ENCODE data around the gene RNU7-1. TPM values are rescaled to one million over a fixed set of nuclear protein-coding genes. Genes with fewer than 3 reads are reported as not detected.

Gene RNU7-1
- total RNA-seq, 1 donor from 2014 or later, result not detected

- Mint-ChIP-seq H3K9me3 (no peaks in the 10 kb centered on the region), H3K27me3 (no peaks in the 10 kb centered on the region), H3K4me3 (peak overlapping the region; percentile 1), H3K36me3 (peaks cover 50% of the 10 kb centered on the region), H3K27ac (peak overlapping the region; percentile 80), H3K4me1 (ENCODE audit: unreplicated experiment) (peaks cover 39% of the 10 kb centered on the region)
- no peak for DNase-seq (ENCODE audit: extremely low spot score, unreplicated experiment)
- no peak for TF ChIP-seq CTCF (conservative IDR thresholded peaks at IDR 0.05)
Observed at GRCh38 chr12:6934110-6934509, 9.5 kb upstream of the RNU7-1 start.

- H3K27me3 Mint-ChIP-seq, result no peaks in the 10 kb centered on the region
- H3K9me3 Mint-ChIP-seq, result no peaks in the 10 kb centered on the region
- H3K4me1 Mint-ChIP-seq (ENCODE audit: unreplicated experiment), result peaks cover 32% of the 10 kb centered on the region
- no peak for DNase-seq (ENCODE audit: extremely low spot score, unreplicated experiment)
- no peak for TF ChIP-seq CTCF (conservative IDR thresholded peaks at IDR 0.05)
- H3K4me3 Mint-ChIP-seq, result peak overlapping the region; percentile 82
- peak overlapping the region; percentile 82 for H3K27ac Mint-ChIP-seq
- H3K36me3 Mint-ChIP-seq, result peaks cover 48% of the 10 kb centered on the region
Observed at GRCh38 chr12:6935371-6936193, 8.0 kb upstream of the RNU7-1 start.

- H3K36me3 Mint-ChIP-seq, result peaks cover 47% of the 10 kb centered on the region
- no peaks in the 10 kb centered on the region for H3K9me3 Mint-ChIP-seq
- no peaks in the 10 kb centered on the region for H3K27me3 Mint-ChIP-seq
- TF ChIP-seq CTCF (conservative IDR thresholded peaks at IDR 0.05), result no peak
- H3K27ac Mint-ChIP-seq, result peak overlapping the region; percentile 82
- peaks cover 28% of the 10 kb centered on the region for H3K4me1 Mint-ChIP-seq (ENCODE audit: unreplicated experiment)
- peak overlapping the region; percentile 82 for H3K4me3 Mint-ChIP-seq
- no peak for DNase-seq (ENCODE audit: extremely low spot score, unreplicated experiment)
Observed at GRCh38 chr12:6936194-6936635, 7.4 kb upstream of the RNU7-1 start.

- no peak for DNase-seq (ENCODE audit: extremely low spot score, unreplicated experiment)
Observed at GRCh38 chr12:6936636-6937480, 6.8 kb upstream of the RNU7-1 start.

More at GRCh38 chr12:6936636-6937480, 6.8 kb upstream of the RNU7-1 start:
- H3K9me3 Mint-ChIP-seq, result no peaks in the 10 kb centered on the region
- no peaks in the 10 kb centered on the region for H3K27me3 Mint-ChIP-seq
- H3K4me3 Mint-ChIP-seq, result peak overlapping the region; percentile 90
- H3K4me1 Mint-ChIP-seq (ENCODE audit: unreplicated experiment), result peaks cover 28% of the 10 kb centered on the region
- H3K27ac Mint-ChIP-seq, result peak overlapping the region; percentile 94
- TF ChIP-seq CTCF (conservative IDR thresholded peaks at IDR 0.05), result no peak
- H3K36me3 Mint-ChIP-seq, result peaks cover 50% of the 10 kb centered on the region
